ELR (cell line): ENCODE data around the gene SCAMP5.
A peak's percentile ranks its signal among the peaks of the same experiment; 100 is the strongest.

ENCODE experiments used
- DNase-seq: peaks from one replicate; pipeline ENCODE4 v3.0.0-alpha.2; 2015; ENCODE audit warnings: low read depth

SCAMP5 gene

GRCh38 chr15:75048394-75048793 lies 53.0 kb downstream of the SCAMP5 start:
- DNase-seq = no peak

GRCh38 chr15:75049392-75049791 lies 54.0 kb downstream of the SCAMP5 start:
- DNase-seq = no peak

GRCh38 chr15:75050283-75050682 lies 54.9 kb downstream of the SCAMP5 start:
- no peak for DNase-seq

GRCh38 chr15:75051191-75051608 lies 55.8 kb downstream of the SCAMP5 start:
- no peak for DNase-seq

GRCh38 chr15:75051711-75052110 lies 56.3 kb downstream of the SCAMP5 start:
- no peak for DNase-seq

- no peak for DNase-seq
Measured at GRCh38 chr15:75052972-75053747, 57.8 kb downstream of the SCAMP5 start.

GRCh38 chr15:75053748-75054125 lies 58.4 kb downstream of the SCAMP5 start:
- DNase-seq = no peak

GRCh38 chr15:75054172-75054897 lies 59.0 kb downstream of the SCAMP5 start:
- DNase-seq = no peak

GRCh38 chr15:75056036-75056435 lies 60.7 kb downstream of the SCAMP5 start:
- no peak for DNase-seq

GRCh38 chr15:75058127-75058905 lies 63.0 kb downstream of the SCAMP5 start:
- DNase-seq = peak; percentile 45

GRCh38 chr15:75059607-75060006 lies 64.2 kb downstream of the SCAMP5 start:
- no peak for DNase-seq

GRCh38 chr15:75061272-75061671 lies 65.9 kb downstream of the SCAMP5 start:
- DNase-seq = peak; percentile 68

- no peak for DNase-seq
Measured at GRCh38 chr15:75062706-75063105, 67.3 kb downstream of the SCAMP5 start.

- DNase-seq = peak; percentile 40
Measured at GRCh38 chr15:75063338-75063737, 68.0 kb downstream of the SCAMP5 start.

GRCh38 chr15:75063889-75064288 lies 68.5 kb downstream of the SCAMP5 start:
- DNase-seq = no peak

- no peak for DNase-seq
Measured at GRCh38 chr15:75064846-75065245, 69.5 kb downstream of the SCAMP5 start.

- DNase-seq = no peak
Measured at GRCh38 chr15:75065467-75065850, 70.1 kb downstream of the SCAMP5 start.

- DNase-seq = peak; percentile 38
Measured at GRCh38 chr15:75065851-75066509, 70.6 kb downstream of the SCAMP5 start.

- DNase-seq = peak; percentile 88
Measured at GRCh38 chr15:75067123-75067830, 71.9 kb downstream of the SCAMP5 start.

GRCh38 chr15:75068748-75069147 lies 73.4 kb downstream of the SCAMP5 start:
- DNase-seq = no peak

GRCh38 chr15:75069301-75069925 lies 74.0 kb downstream of the SCAMP5 start:
- DNase-seq = no peak
